Cardiac muscle cell (in vitro differentiated cells and primary cell): ENCODE measurements around the gene NTNG1. TPM values are rescaled to one million over a fixed set of nuclear protein-coding genes. Genes with fewer than 3 reads are reported as not detected.

Experiments used
- DNase-seq, 2 donors: peaks; one replicate each; pipeline versions ENCODE4 v3.0.0 to v3.0.0-alpha.2; 2010 to 2017; ENCODE audit warnings: low read depth in 1 of 2, low spot score in 1 of 2
- H3K27ac ChIP-seq: fragments of 200-600 bp; sonication (generic); 2 replicates; pipeline ENCODE4 v1.5.1; 2016
- H3K27me3 ChIP-seq: fragments of 200-600 bp; sonication (generic); 2 replicates; pipeline ENCODE4 v1.6.0; 2016; ENCODE audit warnings: control low read depth
- H3K36me3 ChIP-seq: fragments of 200-600 bp; sonication (generic); 2 replicates; pipeline ENCODE4 v1.5.1; 2016; ENCODE audit warnings: control low read depth
- H3K4me1 ChIP-seq: fragments of 200-600 bp; sonication (generic); 2 replicates; pipeline ENCODE4 v1.8.1; 2017; ENCODE audit warnings: low read depth, mild to moderate bottlenecking, mixed run types
- H3K4me3 ChIP-seq: fragments of 200-600 bp; sonication (generic); 2 replicates; pipeline ENCODE4 v1.5.1; 2016; ENCODE audit warnings: mild to moderate bottlenecking
- H3K9me3 ChIP-seq: fragments of 200-600 bp; sonication (generic); 2 replicates; pipeline ENCODE4 v1.5.1; 2017; ENCODE audit warnings: low read depth, mild to moderate bottlenecking, control low read depth
- CTCF ChIP-seq: IDR thresholded peaks from 2 replicates; pipeline ENCODE4 v1.5.1; 2012; ENCODE audit warnings: low read depth, mild to moderate bottlenecking, low read length
- polyA plus RNA-seq: library from polyadenylated mRNA; unstranded; fragments of >200 nt; fragmentation: Nextera tagmentation; extraction: Ambion mirVana; gene quantifications from 2 replicates; pipeline ENCODE4 v1.2.1, GENCODE V29; 2016
- total RNA-seq: library from RNA; depleted of rRNA; stranded (reverse); fragments of >200 nt; gene quantifications from 2 replicates; pipeline ENCODE4 v1.2.3, GENCODE V29; 2016

The NTNG1 gene
- total and polyA plus RNA-seq, 2 experiments from 2014 or later = 0.12 TPM; not detected in 1

DNA sequence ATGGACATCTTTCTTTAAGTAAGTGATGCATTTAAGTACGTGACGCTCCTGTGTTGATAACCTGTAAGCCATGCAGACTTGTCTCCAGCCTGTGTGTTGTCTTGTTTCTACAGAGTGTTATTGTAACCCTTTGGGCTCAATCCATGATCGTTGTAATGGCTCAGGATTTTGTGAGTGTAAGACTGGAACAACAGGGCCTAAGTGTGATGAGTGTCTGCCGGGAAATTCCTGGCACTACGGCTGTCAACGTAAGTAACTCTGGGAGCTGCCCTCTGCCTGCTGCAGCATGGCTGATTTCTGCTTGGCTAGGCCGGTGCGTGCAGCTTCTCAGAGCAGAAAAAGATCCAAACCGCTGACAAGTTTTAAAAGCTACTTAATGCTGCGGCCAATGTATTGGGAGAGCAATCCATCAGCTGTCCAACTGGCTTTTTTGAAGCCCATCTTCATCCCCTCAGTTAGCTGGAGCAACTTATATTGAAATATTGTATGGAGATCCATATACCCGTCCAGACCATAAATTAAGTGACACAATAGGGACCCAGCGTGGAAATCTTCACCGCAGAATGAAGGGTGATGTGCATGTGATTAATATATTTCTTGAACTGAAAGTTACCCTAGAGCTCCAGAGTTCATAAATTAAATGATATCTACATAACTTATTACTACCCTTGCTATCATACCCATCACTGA lies 295.9 kb downstream of the NTNG1 start:
- no peak for DNase-seq
- Histone ChIP-seq H3K9me3 (no peaks in the 10 kb centered on the region), H3K4me3 (no peak overlapping the region), H3K4me1 (no peaks in the 10 kb centered on the region), H3K27ac (no peak overlapping the region), H3K27me3 (peaks cover 7% of the 10 kb centered on the region), H3K36me3 (no peaks in the 10 kb centered on the region)
- TF ChIP-seq CTCF = no peak

DNA sequence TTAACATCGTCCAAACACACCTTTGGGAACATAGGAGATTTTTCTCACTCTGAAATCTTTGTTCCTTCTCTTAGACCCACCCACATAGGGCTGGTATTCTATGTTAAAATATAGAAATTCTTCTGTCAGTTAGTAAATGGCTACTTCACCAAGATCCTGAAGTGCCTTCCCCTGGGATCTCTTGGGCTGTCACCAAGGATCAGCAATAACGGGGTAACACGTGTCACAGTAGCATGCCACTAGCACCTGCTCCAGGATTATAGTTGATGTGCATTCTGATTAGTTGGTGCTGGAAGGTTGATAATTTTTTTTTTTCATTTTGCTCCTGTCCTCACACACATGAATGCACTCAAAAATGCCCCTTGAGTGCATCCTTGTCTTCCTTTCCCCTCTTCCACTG lies 298.7 kb downstream of the NTNG1 start:
- TF ChIP-seq CTCF = no peak
- Histone ChIP-seq H3K36me3 (no peaks in the 10 kb centered on the region), H3K4me1 (no peaks in the 10 kb centered on the region), H3K9me3 (no peaks in the 10 kb centered on the region), H3K4me3 (no peak overlapping the region), H3K27ac (no peak overlapping the region), H3K27me3 (peaks cover 18% of the 10 kb centered on the region)
- DNase-seq = no peak

DNA sequence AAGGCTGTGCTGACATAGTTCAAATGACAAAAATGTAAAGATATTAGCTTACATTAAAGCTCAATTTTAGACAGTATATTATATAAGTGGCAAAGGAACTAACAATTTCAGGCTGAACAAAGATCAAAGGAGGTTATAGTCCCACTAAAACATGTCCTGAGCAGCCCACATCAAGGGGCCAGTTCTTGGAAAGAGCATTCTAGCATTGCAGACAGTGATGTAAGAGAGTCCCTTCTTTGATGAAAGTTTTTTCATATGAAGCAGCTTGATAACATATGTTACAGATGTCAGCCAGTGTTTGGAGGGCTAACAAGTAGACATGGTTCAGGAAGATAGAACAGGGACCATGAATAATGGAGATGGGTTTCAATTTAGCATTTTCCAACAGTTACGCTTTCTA lies 301.7 kb downstream of the NTNG1 start:
- Histone ChIP-seq H3K4me3 (no peak overlapping the region), H3K27ac (no peak overlapping the region), H3K4me1 (no peaks in the 10 kb centered on the region), H3K27me3 (peaks cover 22% of the 10 kb centered on the region), H3K36me3 (no peaks in the 10 kb centered on the region), H3K9me3 (no peaks in the 10 kb centered on the region)
- DNase-seq = no peak
- no peak for TF ChIP-seq CTCF

- no peaks in the 10 kb centered on the region for H3K36me3 ChIP-seq
- peaks cover 22% of the 10 kb centered on the region for H3K27me3 ChIP-seq
- H3K27ac ChIP-seq = no peak overlapping the region
- TF ChIP-seq CTCF = no peak
- no peaks in the 10 kb centered on the region for H3K9me3 ChIP-seq
- no peak for DNase-seq
- H3K4me1 ChIP-seq = no peaks in the 10 kb centered on the region
- H3K4me3 ChIP-seq = no peak overlapping the region
These were observed 302.2 kb downstream of the NTNG1 start for GRCh38 chr1:107443027-107443426.

- Histone ChIP-seq H3K27me3 (peaks cover 22% of the 10 kb centered on the region), H3K4me3 (no peak overlapping the region), H3K9me3 (no peaks in the 10 kb centered on the region), H3K4me1 (no peaks in the 10 kb centered on the region), H3K27ac (no peak overlapping the region), H3K36me3 (no peaks in the 10 kb centered on the region)
- DNase-seq = no peak
- no peak for TF ChIP-seq CTCF
These were observed 303.0 kb downstream of the NTNG1 start for GRCh38 chr1:107443860-107444259.

DNA sequence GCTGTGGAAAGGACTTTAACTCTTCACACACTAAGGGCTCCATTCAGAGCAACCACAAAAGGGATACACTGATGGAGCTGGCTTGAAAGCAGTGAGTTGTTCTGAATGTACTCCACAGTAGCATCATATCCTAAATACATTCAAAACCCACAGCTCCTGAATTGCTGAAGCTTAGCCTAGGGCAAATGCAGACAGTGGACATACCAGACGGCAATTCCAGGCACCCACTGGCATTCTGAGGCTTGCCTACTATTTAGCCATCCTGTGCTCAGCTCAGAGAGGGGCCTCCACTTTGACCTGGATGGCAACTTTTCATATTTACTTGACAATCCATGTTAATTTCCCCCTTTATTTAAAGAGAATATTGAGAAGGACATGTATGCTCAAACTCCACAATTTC lies 303.5 kb downstream of the NTNG1 start:
- Histone ChIP-seq H3K4me1 (no peaks in the 10 kb centered on the region), H3K27me3 (peaks cover 22% of the 10 kb centered on the region), H3K27ac (no peak overlapping the region), H3K36me3 (no peaks in the 10 kb centered on the region), H3K9me3 (no peaks in the 10 kb centered on the region), H3K4me3 (no peak overlapping the region)
- no peak for DNase-seq
- TF ChIP-seq CTCF = no peak
